DOHH2 (cell line): Measurements from ENCODE around the gene NFYC.

Experiments
- H3F3A ChIP-seq: fragments of 200-600 bp; sonication (generic), shearing (Covaris generic); 2 replicates; pipeline ENCODE4 v1.6.0; 2016; ENCODE audit warnings: antibody characterized with exemption, mild to moderate bottlenecking; ENCODE audit not compliant: control insufficient read depth, insufficient read depth
- H3K27ac ChIP-seq: fragments of 200-600 bp; sonication (generic); 2 replicates; pipeline ENCODE4 v1.5.1; 2014; ENCODE audit warnings: low read depth, mild to moderate bottlenecking, low read length, moderate library complexity
- H3K27me3 ChIP-seq: fragments of 200-600 bp; sonication (generic); 2 replicates; pipeline ENCODE4 v1.6.1; 2014; ENCODE audit warnings: mild to moderate bottlenecking, low read length, mixed read lengths; ENCODE audit not compliant: control insufficient read depth
- H3K36me3 ChIP-seq: fragments of 200-600 bp; sonication (generic); 2 replicates; pipeline ENCODE4 v1.6.1; 2014; ENCODE audit warnings: mild to moderate bottlenecking, low read length, moderate library complexity, mixed read lengths; ENCODE audit not compliant: control insufficient read depth
- H3K4me1 ChIP-seq: fragments of 200-600 bp; sonication (generic); 2 replicates; pipeline ENCODE4 v1.6.1; 2014; ENCODE audit warnings: mild to moderate bottlenecking, low read length, mixed read lengths; ENCODE audit not compliant: control insufficient read depth
- H3K4me2 ChIP-seq: fragments of 200-600 bp; sonication (generic); 2 replicates; pipeline ENCODE4 v1.6.0; 2014; ENCODE audit warnings: mild to moderate bottlenecking, low read length, moderate library complexity
- H3K4me3 ChIP-seq: fragments of 200-600 bp; sonication (generic); 2 replicates; pipeline ENCODE4 v1.5.1; 2014; ENCODE audit warnings: mild to moderate bottlenecking, low read length, mixed read lengths
- H3K79me2 ChIP-seq: fragments of 200-600 bp; sonication (generic); 2 replicates; pipeline ENCODE4 v1.6.1; 2014; ENCODE audit warnings: mild to moderate bottlenecking, low read length, mixed read lengths; ENCODE audit not compliant: control insufficient read depth
- H3K9me2 ChIP-seq: fragments of 200-600 bp; sonication (generic); replicated peaks from 2 replicates; pipeline ENCODE4 v1.6.1; 2014; ENCODE audit warnings: mild to moderate bottlenecking, low read length, mixed read lengths; ENCODE audit not compliant: control insufficient read depth
- H3K9me3 ChIP-seq: fragments of 200-600 bp; sonication (generic); 2 replicates; pipeline ENCODE4 v1.6.1; 2014; ENCODE audit warnings: antibody characterized with exemption, low read length, mixed read lengths; ENCODE audit not compliant: control insufficient read depth, insufficient read depth
- H4K20me1 ChIP-seq: fragments of 200-600 bp; sonication (generic); 2 replicates; pipeline ENCODE4 v1.6.0; 2014; ENCODE audit warnings: low read depth, mild to moderate bottlenecking, antibody characterized with exemption, low read length, moderate library complexity; ENCODE audit not compliant: control insufficient read depth, insufficient read depth
- CTCF ChIP-seq: fragments of 200-600 bp; sonication (generic); IDR thresholded peaks from one replicate; pipeline ENCODE4 v1.5.1; 2014; ENCODE audit warnings: antibody characterized with exemption, mild to moderate bottlenecking, low read depth, low read length; ENCODE audit not compliant: poor library complexity, severe bottlenecking
- EZH2phosphoT487 ChIP-seq: fragments of 200-600 bp; sonication (generic); IDR thresholded peaks from 2 replicates; pipeline ENCODE4 v1.6.1; 2017; ENCODE audit warnings: borderline replicate concordance, mild to moderate bottlenecking, antibody characterized with exemption, low read length, moderate library complexity, mixed read lengths

The NFYC gene

GRCh38 chr1:40766017-40766416 is 74.5 kb downstream of the NFYC start:
- H3K4me3 ChIP-seq, result no peak overlapping the region
- peaks cover 20% of the 10 kb centered on the region for H3K4me1 ChIP-seq
- no peaks in the 10 kb centered on the region for H3K79me2 ChIP-seq
- H4K20me1 ChIP-seq, result no peaks in the 10 kb centered on the region
- H3K4me2 ChIP-seq, result no peak overlapping the region
- no peaks in the 10 kb centered on the region for H3F3A ChIP-seq
- H3K27me3 ChIP-seq, result no peaks in the 10 kb centered on the region
- no peak overlapping the region for H3K27ac ChIP-seq
- no peaks in the 10 kb centered on the region for H3K9me2 ChIP-seq
- H3K9me3 ChIP-seq, result no peaks in the 10 kb centered on the region
- peaks cover 83% of the 10 kb centered on the region for H3K36me3 ChIP-seq
- no peak for TF ChIP-seq CTCF

GRCh38 chr1:40766560-40766959 is 75.1 kb downstream of the NFYC start:
- no peaks in the 10 kb centered on the region for H3K9me2 ChIP-seq
- H3K4me3 ChIP-seq, result no peak overlapping the region
- no peak overlapping the region for H3K4me2 ChIP-seq
- H3K4me1 ChIP-seq, result peaks cover 19% of the 10 kb centered on the region
- no peaks in the 10 kb centered on the region for H3F3A ChIP-seq
- H3K27ac ChIP-seq, result no peak overlapping the region
- TF ChIP-seq EZH2phosphoT487 (no peak), CTCF (no peak)
- no peaks in the 10 kb centered on the region for H3K79me2 ChIP-seq
- peaks cover 82% of the 10 kb centered on the region for H3K36me3 ChIP-seq
- no peaks in the 10 kb centered on the region for H3K27me3 ChIP-seq
- no peaks in the 10 kb centered on the region for H4K20me1 ChIP-seq
- H3K9me3 ChIP-seq, result no peaks in the 10 kb centered on the region

- Histone ChIP-seq H3K36me3 (peaks cover 69% of the 10 kb centered on the region), H4K20me1 (no peaks in the 10 kb centered on the region), H3K9me3 (no peaks in the 10 kb centered on the region), H3K9me2 (no peaks in the 10 kb centered on the region), H3K27me3 (no peaks in the 10 kb centered on the region), H3K79me2 (no peaks in the 10 kb centered on the region), H3K4me3 (no peak overlapping the region), H3K27ac (no peak overlapping the region), H3K4me2 (no peak overlapping the region), H3K4me1 (peaks cover 10% of the 10 kb centered on the region), H3F3A (0 out of 2 replicates have a peak, but pooled peaks cover 4% of the 10 kb centered on the region)
- no peak for TF ChIP-seq EZH2phosphoT487
- TF ChIP-seq CTCF, result no peak
These were observed 76.9 kb downstream of the NFYC start for GRCh38 chr1:40768146-40768990.
